ENCODE results near the gene PLPP4.

Gene PLPP4

GRCh38 chr10:120527691-120528090, 70.7 kb downstream of the PLPP4 start:
- no peak for DNase-seq

- DNase-seq = no peak
These were observed 73.7 kb downstream of the PLPP4 start for GRCh38 chr10:120530699-120531098.

- DNase-seq = no peak
These were observed 81.1 kb downstream of the PLPP4 start for GRCh38 chr10:120538091-120538490.

GRCh38 chr10:120539076-120539475, 82.0 kb downstream of the PLPP4 start:
- DNase-seq = no peak

GRCh38 chr10:120540486-120540885, 83.5 kb downstream of the PLPP4 start:
- DNase-seq = no peak

- no peak for DNase-seq
These were observed 85.0 kb downstream of the PLPP4 start for GRCh38 chr10:120541984-120542383.

- no peak for DNase-seq
These were observed 85.6 kb downstream of the PLPP4 start for GRCh38 chr10:120542591-120542990.

- no peak for DNase-seq
These were observed 86.3 kb downstream of the PLPP4 start for GRCh38 chr10:120543291-120543690.

- DNase-seq = no peak
These were observed 91.2 kb downstream of the PLPP4 start for GRCh38 chr10:120548210-120548609.

- DNase-seq = no peak
These were observed 95.2 kb downstream of the PLPP4 start for GRCh38 chr10:120552262-120552661.

GRCh38 chr10:120553911-120554310, 96.9 kb downstream of the PLPP4 start:
- no peak for DNase-seq

GRCh38 chr10:120555436-120555835, 98.4 kb downstream of the PLPP4 start:
- no peak for DNase-seq

GRCh38 chr10:120555842-120556532, 99.0 kb downstream of the PLPP4 start:
- no peak for DNase-seq

- DNase-seq = no peak
These were observed 100.3 kb downstream of the PLPP4 start for GRCh38 chr10:120557311-120557710.

- DNase-seq = no peak
These were observed 102.8 kb downstream of the PLPP4 start for GRCh38 chr10:120559800-120560199.

GRCh38 chr10:120562956-120563355, 105.9 kb downstream of the PLPP4 start:
- no peak for DNase-seq

- no peak for DNase-seq
These were observed 113.4 kb downstream of the PLPP4 start for GRCh38 chr10:120570418-120570817.

GRCh38 chr10:120571266-120571665, 114.2 kb downstream of the PLPP4 start:
- DNase-seq = no peak

- no peak for DNase-seq
These were observed 115.3 kb downstream of the PLPP4 start for GRCh38 chr10:120572307-120572706.

GRCh38 chr10:120573355-120573754, 116.3 kb downstream of the PLPP4 start:
- DNase-seq = no peak

- no peak for DNase-seq
These were observed 118.0 kb downstream of the PLPP4 start for GRCh38 chr10:120574981-120575380.

GRCh38 chr10:120575411-120575810, 118.4 kb downstream of the PLPP4 start:
- DNase-seq = no peak

- DNase-seq = no peak
These were observed 121.1 kb downstream of the PLPP4 start for GRCh38 chr10:120578134-120578533.

- DNase-seq = no peak
These were observed 121.9 kb downstream of the PLPP4 start for GRCh38 chr10:120578890-120579289.

All from stimulated activated CD8-positive, alpha-beta memory T cell treated with anti-CD3 and anti-CD28 coated beads, Interleukin-4, amount 100 ng/mL, for 48 hours (primary cell).